Activated B cell treated with CpG ODN at 0.5 μM for 24 hours (primary cell): ENCODE measurements around the gene OTUD4. TPM values are rescaled to one million over a fixed set of nuclear protein-coding genes. Genes with fewer than 3 reads are reported as not detected.

Experiments used
- ATAC-seq: fragments of 200-7000 bp; cut with Tn5 transposase; one replicate; pipeline ENCODE4 v1.10.0; 2021; ENCODE audit warnings: low read depth, mild to moderate bottlenecking, moderate library complexity
- CTCF ChIA-PET: fragments of 350-600 bp; sonication (Branson Sonifier 250); formaldehyde crosslinking; loops from one replicate; lab custom pipeline; 2021; ENCODE audit warnings: antibody characterized with exemption; lab: Charles Lee
- POLR2A ChIA-PET: fragments of 350-600 bp; sonication (Branson Sonifier 250); formaldehyde crosslinking; loops from one replicate; lab custom pipeline; 2021; ENCODE audit warnings: antibody characterized with exemption; lab: Charles Lee
- DNase-seq: peaks from one replicate; pipeline ENCODE4 v3.0.0; 2022
- H3K27ac Mint-ChIP-seq: one replicate; pipeline ENCODE4 v1.8.0; 2020; ENCODE audit warnings: mixed read lengths
- H3K27me3 Mint-ChIP-seq: one replicate; pipeline ENCODE4 v1.8.0; 2021; ENCODE audit warnings: mixed read lengths
- H3K36me3 Mint-ChIP-seq: one replicate; pipeline ENCODE4 v1.8.0; 2021; ENCODE audit warnings: low read depth, mixed read lengths
- H3K4me1 Mint-ChIP-seq: one replicate; pipeline ENCODE4 v1.8.0; 2021; ENCODE audit warnings: mixed read lengths
- H3K4me3 Mint-ChIP-seq: one replicate; pipeline ENCODE4 v1.8.0; 2020; ENCODE audit warnings: mild to moderate bottlenecking, mixed read lengths
- H3K9me3 Mint-ChIP-seq: one replicate; pipeline ENCODE4 v1.8.0; 2020; ENCODE audit warnings: mixed read lengths
- CTCF ChIP-seq: fragments of 200-600 bp; IDR thresholded peaks from one replicate; pipeline ENCODE4 v1.8.0; 2022; ENCODE audit warnings: antibody characterized with exemption, mild to moderate bottlenecking
- intact Hi-C: fragments of 100-400 bp; cut with micrococcal nuclease; formaldehyde crosslinking; loops from one replicate; pipeline ENCODE4 v1.15.1; 2024
- total RNA-seq: library from RNA; stranded (reverse); gene quantifications from 2 replicates; pipeline ENCODE4 v1.2.3, GENCODE V29; 2022

The OTUD4 gene
- total RNA-seq, 1 donor from 2014 or later: 47.3 TPM

GRCh38 chr4:145103496-145103895, 76.9 kb downstream of the OTUD4 start:
- Mint-ChIP-seq H3K36me3 (peaks cover 42% of the 10 kb centered on the region), H3K27ac (no peak overlapping the region), H3K9me3 (no peaks in the 10 kb centered on the region), H3K27me3 (no peaks in the 10 kb centered on the region), H3K4me1 (peaks cover 22% of the 10 kb centered on the region), H3K4me3 (peak overlapping the region; percentile 68)
- ChIA-PET CTCF (interaction anchor here (0.9 kb wide), 1 partner anchor 513 kb away, joined by 3 read pairs; no protein-coding TSS in a partner anchor), POLR2A (interaction anchor here (0.7 kb wide), 1 partner anchor 34 kb away, joined by 4 read pairs; no protein-coding TSS in a partner anchor)
- TF ChIP-seq CTCF: no peak
- intact Hi-C loops: loop anchor here (5.0 kb wide), 1 partner anchor 39 kb away; no protein-coding TSS in a partner anchor
- DNase-seq (no peak), ATAC-seq (no peak)

- Mint-ChIP-seq H3K36me3 (peaks cover 44% of the 10 kb centered on the region), H3K9me3 (no peaks in the 10 kb centered on the region), H3K27me3 (no peaks in the 10 kb centered on the region), H3K27ac (no peak overlapping the region), H3K4me3 (no peak overlapping the region), H3K4me1 (peaks cover 29% of the 10 kb centered on the region)
- intact Hi-C loops: loop anchor here (5.0 kb wide), 1 partner anchor 40 kb away; no protein-coding TSS in a partner anchor
- POLR2A ChIA-PET: no interaction called here
- DNase-seq: no peak
- ATAC-seq: no peak
- CTCF ChIA-PET: no interaction called here
- TF ChIP-seq CTCF: no peak
Observed at GRCh38 chr4:145102619-145103018, 77.8 kb downstream of the OTUD4 start.

GRCh38 chr4:145101091-145101490, 79.3 kb downstream of the OTUD4 start:
- TF ChIP-seq CTCF: no peak
- ChIA-PET CTCF (no interaction called here), POLR2A (no interaction called here)
- H3K9me3 Mint-ChIP-seq: no peaks in the 10 kb centered on the region
- H3K36me3 Mint-ChIP-seq: peaks cover 37% of the 10 kb centered on the region
- DNase-seq (no peak), ATAC-seq (no peak)
- H3K4me1 Mint-ChIP-seq: peaks cover 38% of the 10 kb centered on the region
- intact Hi-C loops: loop anchor here (5.0 kb wide), 1 partner anchor 41 kb away; no protein-coding TSS in a partner anchor
- no peak overlapping the region for H3K27ac Mint-ChIP-seq
- H3K27me3 Mint-ChIP-seq: no peaks in the 10 kb centered on the region
- no peak overlapping the region for H3K4me3 Mint-ChIP-seq

- Mint-ChIP-seq H3K9me3 (no peaks in the 10 kb centered on the region), H3K4me1 (peaks cover 47% of the 10 kb centered on the region), H3K4me3 (peak overlapping the region; percentile 94), H3K27me3 (no peaks in the 10 kb centered on the region), H3K36me3 (peaks cover 36% of the 10 kb centered on the region), H3K27ac (peak overlapping the region; percentile 67)
- ATAC-seq: no peak
- intact Hi-C loops: loop anchor here (2.0 to 5.0 kb wide), 3 partner anchors 33 to 1541 kb away; no protein-coding TSS in a partner anchor
- POLR2A ChIA-PET: interaction anchor here (2.1 kb wide), 1 partner anchor 87 kb away, joined by 5 read pairs; no protein-coding TSS in a partner anchor
- no peak for TF ChIP-seq CTCF
- CTCF ChIA-PET: interaction anchor here (1.1 kb wide), 1 partner anchor 518 kb away, joined by 3 read pairs; no protein-coding TSS in a partner anchor
- no peak for DNase-seq
Observed at GRCh38 chr4:145099653-145100052, 80.7 kb downstream of the OTUD4 start.

GRCh38 chr4:145098675-145099037, 81.7 kb downstream of the OTUD4 start:
- Mint-ChIP-seq H3K36me3 (peaks cover 41% of the 10 kb centered on the region), H3K4me3 (peak overlapping the region; percentile 94), H3K27ac (peak overlapping the region; percentile 96), H3K27me3 (no peaks in the 10 kb centered on the region), H3K4me1 (peaks cover 49% of the 10 kb centered on the region), H3K9me3 (no peaks in the 10 kb centered on the region)
- POLR2A ChIA-PET: interaction anchor here (0.6 to 2.1 kb wide), 13 partner anchors 9 to 524 kb away, joined by 3 to 37 read pairs (median 5); partner anchors contain the start of genes MMAA and OTUD4
- TF ChIP-seq CTCF: no peak
- DNase-seq: no peak
- CTCF ChIA-PET: no interaction called here
- intact Hi-C loops: loop anchor here (1.0 to 5.0 kb wide), 6 partner anchors 34 to 1913 kb away; partner anchors contain the start of genes MMAA, OTUD4 and SMARCA5
- ATAC-seq: peak; percentile 25
